ENCODE measurements around the gene SYNJ1.

Gene SYNJ1

DNA sequence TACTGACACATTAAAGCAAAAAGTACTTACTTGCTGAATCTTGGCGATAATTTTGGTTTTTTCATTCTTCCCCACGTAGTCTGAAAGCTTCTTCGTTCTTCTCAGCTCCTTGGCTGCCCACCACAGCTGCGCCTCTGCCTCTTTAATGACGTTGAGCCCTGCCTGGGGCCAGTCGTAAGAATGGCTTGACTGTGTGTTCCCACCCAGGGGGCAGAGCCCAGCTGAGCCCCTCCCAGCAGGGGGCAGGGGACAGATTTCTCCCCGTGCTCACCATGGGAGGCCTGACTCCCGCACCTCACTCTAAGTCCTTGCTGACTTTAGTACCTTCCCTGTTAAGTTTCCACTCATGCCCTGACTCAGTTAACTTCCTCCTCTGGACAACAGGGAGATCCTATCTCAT lies 124.7 kb downstream of the SYNJ1 start:
- no peak overlapping the region for H3K4me3 ChIP-seq (ENCODE audit: low read depth, low read length)
- peaks cover 49% of the 10 kb centered on the region for H3K36me3 ChIP-seq
- DNase-seq, result no peak
- no peaks in the 10 kb centered on the region for H3K27me3 ChIP-seq
- no peaks in the 10 kb centered on the region for H3K9me3 ChIP-seq
- TF ChIP-seq CTCF (IDR thresholded peaks at IDR 0.05; ENCODE audit: low read depth, low read length), result no peak
- no peaks in the 10 kb centered on the region for H3K4me1 ChIP-seq

GRCh38 chr21:32602099-32602498 lies 125.7 kb downstream of the SYNJ1 start:
- H3K36me3 ChIP-seq, result peaks cover 44% of the 10 kb centered on the region
- no peak for TF ChIP-seq CTCF (IDR thresholded peaks at IDR 0.05; ENCODE audit: low read depth, low read length)

GRCh38 chr21:32599526-32599925 lies 128.3 kb downstream of the SYNJ1 start:
- no peak for TF ChIP-seq CTCF (IDR thresholded peaks at IDR 0.05; ENCODE audit: low read depth, low read length)
- Histone ChIP-seq H3K9me3 (no peaks in the 10 kb centered on the region), H3K4me1 (no peaks in the 10 kb centered on the region), H3K27me3 (no peaks in the 10 kb centered on the region), H3K4me3 (ENCODE audit: low read depth, low read length) (no peak overlapping the region), H3K36me3 (peaks cover 19% of the 10 kb centered on the region)
- no peak for DNase-seq

More at GRCh38 chr21:32602099-32602498, 125.7 kb downstream of the SYNJ1 start:
- H3K27me3 ChIP-seq, result no peaks in the 10 kb centered on the region
- no peak for DNase-seq
- no peaks in the 10 kb centered on the region for H3K9me3 ChIP-seq
- H3K4me3 ChIP-seq (ENCODE audit: low read depth, low read length), result no peak overlapping the region
- no peaks in the 10 kb centered on the region for H3K4me1 ChIP-seq

DNA sequence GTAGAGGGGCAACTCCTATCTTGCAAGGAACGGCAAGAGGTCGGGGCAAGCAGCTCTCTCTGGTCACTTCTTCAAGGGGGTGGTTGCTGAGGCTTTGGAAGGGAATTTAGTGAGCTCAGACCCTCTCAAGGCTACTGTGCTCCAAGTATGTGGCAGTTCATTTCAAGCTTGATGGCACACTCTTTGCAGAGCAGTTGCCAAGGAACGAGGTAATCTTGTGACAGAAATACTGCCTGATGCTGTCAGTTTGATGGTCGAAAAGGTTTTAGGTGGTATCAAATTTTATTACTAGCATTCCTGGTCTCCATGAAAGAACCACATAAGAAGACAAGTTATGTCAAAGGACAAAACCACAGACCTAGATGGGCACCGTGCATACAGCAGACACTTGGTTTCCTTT lies 128.7 kb downstream of the SYNJ1 start:
- Histone ChIP-seq H3K4me1 (no peaks in the 10 kb centered on the region), H3K4me3 (ENCODE audit: low read depth, low read length) (no peak overlapping the region), H3K36me3 (peaks cover 18% of the 10 kb centered on the region), H3K9me3 (no peaks in the 10 kb centered on the region), H3K27me3 (no peaks in the 10 kb centered on the region)
- TF ChIP-seq CTCF (IDR thresholded peaks at IDR 0.05; ENCODE audit: low read depth, low read length), result no peak
- DNase-seq, result no peak

DNA sequence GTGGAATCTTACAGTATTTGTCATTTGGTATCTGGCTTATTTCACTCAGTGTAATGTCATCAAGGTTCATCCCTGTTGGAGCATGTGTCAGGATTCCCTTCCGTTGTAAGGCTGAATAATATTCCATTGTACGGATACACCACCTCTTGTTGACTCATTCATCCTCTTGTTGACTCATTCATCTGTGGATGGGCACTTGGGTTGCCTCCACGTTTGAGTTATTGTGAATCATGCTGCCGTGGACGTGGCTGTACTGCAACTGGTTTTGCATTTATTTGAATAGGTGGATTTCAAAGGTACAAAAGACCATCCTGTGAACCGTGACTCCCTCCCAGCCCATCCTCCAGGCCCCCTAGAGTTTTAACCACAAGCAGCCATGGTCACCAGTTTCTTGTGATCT lies 130.6 kb downstream of the SYNJ1 start:
- H3K9me3 ChIP-seq, result no peaks in the 10 kb centered on the region
- no peaks in the 10 kb centered on the region for H3K4me1 ChIP-seq
- 0 out of 2 replicates have a peak, but pooled peaks cover 8% of the 10 kb centered on the region for H3K36me3 ChIP-seq
- H3K4me3 ChIP-seq (ENCODE audit: low read depth, low read length), result no peak overlapping the region
- no peak for TF ChIP-seq CTCF (IDR thresholded peaks at IDR 0.05; ENCODE audit: low read depth, low read length)
- H3K27me3 ChIP-seq, result no peaks in the 10 kb centered on the region
- no peak for DNase-seq

- no peak for TF ChIP-seq CTCF (IDR thresholded peaks at IDR 0.05; ENCODE audit: low read depth, low read length)
- Histone ChIP-seq H3K4me1 (no peaks in the 10 kb centered on the region), H3K4me3 (ENCODE audit: low read depth, low read length) (no peak overlapping the region), H3K36me3 (0 out of 2 replicates have a peak, but pooled peaks cover 4% of the 10 kb centered on the region), H3K27me3 (no peaks in the 10 kb centered on the region), H3K9me3 (no peaks in the 10 kb centered on the region)
- DNase-seq, result no peak
Measured at GRCh38 chr21:32595431-32595830, 132.4 kb downstream of the SYNJ1 start.

Measured in BE2C (cell line).